D341Med (cell line): ENCODE data around the gene CLEC20A.

Experiments used
- DNase-seq: peaks from one replicate; pipeline ENCODE4 v3.0.0; 2012; ENCODE audit warnings: low spot score

CLEC20A gene

GRCh38 chr1:178500091-178500770 lies 3.5 kb upstream of the CLEC20A start:
- peak; percentile 65 for DNase-seq

GRCh38 chr1:178498896-178499675 lies 2.3 kb upstream of the CLEC20A start:
- DNase-seq, result no peak

- DNase-seq, result no peak
Measured at GRCh38 chr1:178497903-178498478, 1.2 kb upstream of the CLEC20A start.

DNA sequence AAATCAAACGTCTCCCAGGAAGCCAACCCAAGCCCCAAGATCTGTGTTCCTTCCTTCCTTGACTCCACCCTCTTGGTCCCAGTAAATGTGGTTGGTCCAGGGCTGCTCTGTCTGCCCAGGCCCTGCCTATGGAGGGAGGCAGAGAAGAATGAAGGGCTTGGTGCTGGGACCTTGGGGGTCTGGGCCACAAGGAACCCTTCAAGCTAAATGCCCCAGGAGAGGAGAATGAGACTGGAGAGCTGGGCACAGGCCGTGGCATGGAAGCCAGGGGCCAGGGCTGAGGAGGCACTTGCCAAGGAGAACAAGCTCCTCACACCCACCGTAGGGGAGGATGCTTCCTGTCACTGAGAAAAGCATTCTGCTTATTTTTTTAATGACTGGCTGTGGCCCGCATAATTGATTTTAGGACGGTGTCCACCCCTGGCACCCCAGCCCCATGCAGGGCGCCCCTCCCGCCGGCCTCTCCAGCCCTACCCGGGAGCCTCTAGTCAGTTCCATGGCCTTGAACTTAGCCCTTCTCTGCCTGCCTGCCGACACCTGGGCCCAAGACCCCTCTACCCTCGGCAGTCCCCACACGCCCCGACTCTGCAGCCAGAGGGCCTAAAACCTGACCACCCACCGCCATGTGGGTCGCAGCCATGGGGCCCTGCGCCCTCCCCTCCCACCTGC lies 889 bp downstream of the CLEC20A start:
- no peak for DNase-seq

DNA sequence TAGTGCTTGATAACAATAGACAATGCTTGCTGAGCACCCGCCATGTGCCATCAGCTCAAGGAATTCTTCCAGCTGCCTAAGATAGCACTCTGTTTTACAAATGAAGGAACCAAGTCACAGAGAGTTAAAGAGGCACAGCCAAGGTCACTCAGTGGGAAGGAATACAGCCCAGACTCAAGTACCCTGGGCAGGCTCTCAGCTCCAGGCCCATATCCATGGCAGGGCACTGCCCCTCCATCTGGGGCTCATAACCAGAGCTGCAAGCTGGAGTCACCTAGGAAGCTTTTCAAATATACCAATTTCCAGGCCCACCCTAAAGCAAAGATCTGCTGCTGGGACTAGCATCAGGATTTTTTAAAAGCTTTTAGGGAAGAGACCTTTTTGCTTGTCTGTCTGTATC lies 1.6 kb downstream of the CLEC20A start:
- no peak for DNase-seq

DNA sequence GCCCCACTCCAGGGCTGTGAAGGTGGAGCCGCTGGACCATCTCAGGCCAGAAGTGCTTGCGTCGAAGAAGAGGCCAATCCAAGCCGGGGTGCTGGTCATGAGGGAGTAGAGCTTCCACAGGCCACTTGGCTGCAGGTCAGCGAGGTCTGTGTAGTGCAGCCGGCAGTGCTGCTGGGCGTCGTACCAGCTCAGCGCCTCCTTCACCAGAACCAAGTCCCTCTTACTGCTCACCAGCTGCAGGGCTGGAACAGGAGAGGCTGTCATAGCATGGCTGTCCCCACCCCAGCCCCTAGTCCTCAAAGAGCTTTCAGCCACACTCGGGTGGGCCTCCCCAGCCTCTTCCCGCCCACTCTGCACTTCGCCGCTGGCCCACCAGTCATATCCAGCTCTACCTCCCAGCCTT lies 2.2 kb downstream of the CLEC20A start:
- no peak for DNase-seq

GRCh38 chr1:178493301-178493741 lies 3.4 kb downstream of the CLEC20A start:
- no peak for DNase-seq

DNA sequence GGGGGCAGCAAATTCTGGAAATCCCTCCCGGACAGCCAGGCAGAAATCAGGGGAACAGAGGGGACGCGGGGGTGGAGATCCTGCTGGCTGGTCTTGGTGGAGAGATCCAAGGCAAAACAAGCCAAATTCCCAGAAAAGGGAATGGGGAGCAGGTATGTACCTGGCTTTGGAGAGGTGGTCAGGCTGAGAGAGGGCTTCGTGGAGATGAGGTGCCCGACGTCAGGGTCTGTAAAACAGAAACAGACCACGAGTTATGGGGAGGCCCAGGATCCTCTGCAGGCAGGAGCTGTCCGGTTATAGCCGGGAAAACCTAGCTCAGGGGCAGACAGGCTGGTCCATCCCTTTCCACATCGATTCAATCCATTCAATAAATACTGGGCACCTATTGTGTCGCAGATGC lies 4.4 kb downstream of the CLEC20A start:
- no peak for DNase-seq

DNA sequence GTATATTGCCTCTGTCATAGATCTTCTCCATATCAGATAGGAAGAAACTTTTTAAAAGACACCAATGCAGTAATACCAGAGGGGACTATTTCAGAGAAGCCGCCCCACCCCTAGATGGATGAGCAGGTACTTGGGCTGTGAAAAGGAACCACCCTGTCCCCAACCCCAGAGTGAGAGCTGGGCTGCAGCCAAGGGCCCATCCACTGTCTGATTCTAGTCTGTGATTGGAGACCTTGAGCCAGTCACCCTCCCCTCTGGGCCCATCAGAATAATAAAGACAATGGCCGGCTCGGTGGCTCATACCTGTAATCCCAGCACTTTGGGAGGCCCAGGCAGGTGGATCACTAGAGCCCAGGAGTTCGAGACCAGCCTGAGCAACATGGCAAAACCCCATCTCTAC lies 5.0 kb downstream of the CLEC20A start:
- DNase-seq, result no peak

DNA sequence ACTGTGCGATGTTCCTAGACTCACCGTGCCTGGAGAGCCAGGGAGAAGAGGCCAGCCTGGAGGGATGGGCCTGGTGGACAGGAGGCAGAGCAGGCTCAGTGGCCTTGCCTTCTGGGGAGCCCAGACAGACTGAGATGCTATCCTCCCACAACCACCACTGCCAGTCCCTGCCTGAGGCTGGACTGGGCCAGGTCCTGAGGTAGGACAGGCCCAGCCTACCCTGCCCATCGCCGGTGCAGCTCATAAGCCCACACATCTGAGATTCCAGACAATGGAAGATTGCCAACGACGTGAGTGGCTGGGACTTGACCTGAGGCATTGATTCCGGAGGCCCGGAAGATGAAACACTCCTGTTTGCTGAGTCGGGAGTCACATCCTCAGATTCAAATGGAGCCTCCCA lies 5.8 kb downstream of the CLEC20A start:
- DNase-seq, result no peak

- no peak for DNase-seq
Measured at GRCh38 chr1:178490136-178490535, 6.6 kb downstream of the CLEC20A start.

DNA sequence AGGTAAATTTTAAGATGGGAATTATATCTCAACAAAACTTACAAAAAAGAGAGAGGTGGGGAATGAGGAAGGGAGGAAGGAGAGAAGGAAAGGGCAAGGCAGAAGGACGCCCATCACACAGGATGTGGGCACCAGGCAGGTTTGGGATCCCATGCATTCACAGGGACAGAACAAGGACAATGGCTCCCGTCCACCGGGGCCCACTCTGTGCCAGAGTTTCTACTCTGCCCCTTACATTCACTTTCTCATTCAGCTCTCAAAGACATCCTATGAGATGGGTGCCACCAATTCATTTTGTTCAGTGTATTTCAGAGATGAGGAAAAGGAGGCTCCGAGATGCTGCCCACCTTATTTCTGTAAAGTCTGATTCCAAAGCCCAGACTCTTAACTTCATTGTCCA lies 7.4 kb downstream of the CLEC20A start:
- no peak for DNase-seq

DNA sequence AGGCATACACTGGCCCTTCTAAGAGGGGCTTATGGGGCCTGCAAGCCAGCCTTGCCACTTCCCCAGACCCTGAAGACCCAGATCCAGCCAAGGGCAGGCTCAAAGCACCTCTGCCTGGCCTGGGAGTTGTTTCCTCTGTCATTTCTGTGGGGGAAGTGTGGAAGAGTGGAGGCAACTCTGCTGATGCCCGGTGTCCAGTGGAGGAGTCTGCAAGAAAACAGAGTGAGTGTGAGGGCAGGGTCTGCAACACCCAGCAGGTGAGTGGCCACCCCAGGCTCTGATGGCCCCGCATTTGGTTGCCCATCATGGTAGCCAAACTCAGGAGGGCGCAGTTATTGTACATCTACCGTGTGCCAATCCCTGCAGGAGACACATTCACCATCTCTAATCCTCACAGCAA lies 8.4 kb downstream of the CLEC20A start:
- DNase-seq, result no peak

DNA sequence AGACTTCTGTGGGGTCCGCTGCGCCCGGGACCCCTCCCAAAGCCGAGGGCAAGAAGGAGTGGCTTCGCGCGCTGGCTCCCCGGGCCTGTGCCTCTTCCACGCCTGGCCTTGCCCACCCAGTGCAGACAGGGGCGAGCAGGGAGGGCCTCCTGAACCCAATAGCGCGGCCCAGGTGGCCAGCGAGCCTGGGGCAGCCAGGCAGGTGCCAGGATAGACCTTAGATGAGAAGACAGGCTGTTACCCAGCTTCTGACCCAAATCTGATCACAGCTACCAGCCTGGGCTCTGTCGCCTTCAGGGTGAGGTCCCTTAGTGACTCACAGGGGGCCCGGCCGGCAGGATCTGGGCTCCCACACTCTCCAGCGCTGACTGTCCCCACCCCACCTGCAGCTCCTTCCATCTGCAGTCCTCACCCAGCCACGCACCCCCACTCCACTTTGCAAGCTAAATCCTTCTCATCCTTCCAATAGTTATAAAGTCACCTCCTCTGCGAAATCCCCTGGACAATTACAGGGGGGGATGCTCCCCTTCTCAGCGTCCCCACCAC lies 9.6 kb downstream of the CLEC20A start:
- DNase-seq, result no peak

- DNase-seq, result no peak
Measured at GRCh38 chr1:178486100-178487069, 10.4 kb downstream of the CLEC20A start.

- DNase-seq, result no peak
Measured at GRCh38 chr1:178485541-178485981, 11.2 kb downstream of the CLEC20A start.

- no peak for DNase-seq
Measured at GRCh38 chr1:178484698-178485225, 12.0 kb downstream of the CLEC20A start.

DNA sequence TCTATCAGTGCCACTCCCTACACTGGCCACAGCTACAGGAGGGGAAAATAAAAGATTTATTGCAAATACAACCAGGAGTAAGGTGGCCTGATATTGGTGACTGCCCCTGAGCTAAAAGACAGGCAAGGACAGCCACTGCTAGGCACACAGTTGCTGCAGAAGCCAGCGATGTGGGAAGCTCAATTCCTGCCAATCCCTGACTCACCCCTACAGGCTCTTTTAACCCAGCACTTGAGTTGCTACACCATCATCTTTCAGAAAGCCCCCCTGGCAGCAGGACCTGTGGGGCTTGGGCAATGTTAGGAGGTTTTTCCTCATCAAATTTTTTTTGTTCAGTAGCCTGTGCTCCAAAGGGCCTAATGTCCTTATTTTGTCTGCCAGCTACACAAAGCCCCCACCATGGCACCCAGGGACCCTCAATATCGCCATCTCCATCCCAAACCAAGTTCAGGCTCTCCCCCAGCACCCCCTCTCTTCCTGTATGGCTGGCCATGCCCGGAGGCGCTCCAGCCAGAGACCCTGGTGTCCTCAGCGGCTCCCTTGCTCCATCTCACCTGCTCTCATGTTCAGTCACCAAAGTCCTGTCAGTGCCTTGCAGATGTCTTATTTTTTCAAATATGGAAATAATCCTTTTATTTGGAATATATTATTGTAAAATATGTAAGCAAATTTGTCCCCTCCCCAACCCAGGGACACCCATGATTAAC lies 13.4 kb downstream of the CLEC20A start:
- no peak for DNase-seq

DNA sequence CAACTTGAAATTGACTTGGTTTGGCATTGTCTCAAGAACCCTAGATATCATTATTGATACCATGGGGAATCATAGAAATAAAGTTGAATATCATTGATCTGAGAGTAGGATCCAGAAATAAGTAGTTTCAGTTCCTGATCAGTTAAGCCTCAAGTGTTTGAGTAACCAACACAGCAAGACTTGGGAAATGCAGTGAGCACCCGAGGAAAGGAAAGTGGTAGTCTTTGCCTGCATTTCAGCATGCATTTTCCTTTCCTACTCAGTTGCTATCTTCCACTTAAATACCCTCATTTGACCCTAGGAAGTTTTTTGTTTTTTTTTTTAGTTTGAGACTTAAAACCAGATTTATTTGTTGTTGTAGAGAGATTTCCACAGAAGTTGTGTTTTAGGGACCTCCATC lies 18.9 kb downstream of the CLEC20A start:
- DNase-seq, result no peak

- DNase-seq, result no peak
Measured at GRCh38 chr1:178477373-178477772, 19.4 kb downstream of the CLEC20A start.
